Endometrial microvascular endothelial cells (primary cell): ENCODE measurements around the gene PLA2G4E. TPM values are rescaled to one million over a fixed set of nuclear protein-coding genes. Genes with fewer than 3 reads are reported as not detected.

Experiments
- in situ Hi-C: cut with HindIII; loops from 2 replicates; pipeline ENCODE4 v1.10.0; 2017; ENCODE audit warnings: low sequenced_read_pairs, low pct_unique_long_range_greater_than_20kb; ENCODE audit errors: inconsistent ontology term
- total RNA-seq: library from RNA; depleted of rRNA; stranded (reverse); fragments of >200 nt; gene quantifications from one replicate; pipeline ENCODE4 v1.2.3, GENCODE V29; 2015; ENCODE audit errors: inconsistent ontology term

Gene PLA2G4E
- total RNA-seq, 1 donor from 2014 or later, result not detected

DNA sequence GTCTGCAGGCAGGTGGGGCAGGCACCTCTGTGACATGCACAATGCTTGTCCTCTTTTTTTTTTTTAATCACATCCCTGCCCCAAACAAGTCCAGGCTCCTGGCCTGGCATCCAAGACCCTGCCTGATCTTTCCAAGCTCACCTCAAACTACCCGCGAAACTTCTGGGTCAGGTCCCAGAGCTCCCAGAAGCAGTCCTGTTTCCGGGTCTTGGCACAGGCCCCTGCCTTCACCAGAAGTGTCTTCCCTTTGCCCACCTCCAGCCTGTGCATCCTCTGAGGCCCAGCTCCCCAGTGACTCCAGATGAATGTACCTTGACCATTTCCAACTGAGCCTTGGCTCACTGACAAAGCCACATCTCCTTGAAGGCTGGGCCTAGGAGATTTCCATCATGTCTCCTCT is 23.0 kb downstream of the PLA2G4E start:
- in situ Hi-C loops, result no loop called here

DNA sequence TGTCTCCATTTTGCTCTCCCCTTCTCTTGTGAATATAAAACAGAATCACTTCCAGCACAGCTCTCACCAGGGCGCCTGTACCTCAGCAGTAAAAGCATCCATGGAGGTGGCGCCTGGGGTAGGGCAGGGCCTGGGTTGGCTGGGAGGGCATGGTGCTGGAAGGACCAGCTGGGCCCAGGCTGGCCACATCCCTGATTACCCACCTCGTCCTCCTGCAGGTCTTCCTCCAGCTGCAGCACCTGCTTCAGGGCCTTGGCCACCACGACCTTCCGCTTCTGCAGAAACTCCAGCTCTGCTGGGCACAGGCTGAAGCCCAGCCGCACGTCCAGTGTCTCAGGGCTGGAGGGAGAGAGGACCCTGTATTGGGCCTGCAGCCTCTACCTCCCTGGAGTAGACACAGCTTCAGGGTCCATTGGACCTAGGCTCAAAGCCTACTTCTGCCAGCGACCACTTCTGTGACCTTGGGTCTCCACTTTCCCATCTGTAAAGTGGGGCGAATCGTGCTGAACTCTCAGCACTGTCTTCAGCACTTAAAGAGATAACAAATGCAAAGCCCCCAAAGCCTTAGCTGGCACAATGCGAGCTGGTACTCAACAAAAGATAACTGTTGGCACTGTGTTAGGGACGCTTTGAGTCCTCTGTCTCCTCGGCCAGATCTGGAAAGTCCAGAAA is 23.8 kb downstream of the PLA2G4E start:
- in situ Hi-C loops, result no loop called here

DNA sequence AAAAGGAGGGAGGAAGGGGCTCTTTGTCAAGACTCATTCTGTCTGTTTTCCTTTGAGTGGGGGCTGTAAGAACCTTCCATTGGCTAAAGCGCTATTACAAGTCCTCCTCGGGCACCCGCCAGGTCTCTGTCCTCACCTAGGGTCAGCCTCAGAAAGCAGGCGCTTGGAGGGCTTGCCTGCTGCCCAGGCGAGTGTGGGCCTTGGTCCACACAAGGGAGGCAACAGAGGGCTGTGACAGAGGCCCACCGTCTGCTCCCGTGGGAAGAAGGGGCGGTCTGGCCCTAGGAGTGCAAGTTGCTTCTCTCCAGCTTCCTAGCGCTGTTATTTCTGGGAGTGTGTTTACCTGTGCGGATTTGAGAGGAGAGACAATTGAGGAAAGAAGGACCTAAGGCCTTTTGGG is 24.5 kb downstream of the PLA2G4E start:
- in situ Hi-C loops, result no loop called here

DNA sequence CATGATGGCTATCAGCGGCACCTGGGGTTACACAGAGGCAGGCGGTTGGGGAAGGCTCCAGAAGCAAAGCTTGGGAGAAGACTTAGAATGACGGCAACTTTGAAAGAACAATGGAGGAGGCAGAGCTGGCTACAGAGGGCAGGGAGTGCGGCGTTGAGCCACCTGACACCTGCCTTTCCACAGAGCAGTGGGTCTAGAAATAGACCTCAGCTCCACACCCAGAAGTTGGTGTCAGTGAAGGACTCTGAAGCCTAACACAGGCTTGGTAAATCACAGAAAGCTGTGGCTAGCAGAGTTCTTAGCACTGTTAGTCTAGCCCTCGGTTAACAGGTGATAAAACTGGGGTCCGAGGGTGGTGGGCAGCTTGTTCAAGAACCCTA is 25.4 kb downstream of the PLA2G4E start:
- in situ Hi-C loops, result no loop called here

DNA sequence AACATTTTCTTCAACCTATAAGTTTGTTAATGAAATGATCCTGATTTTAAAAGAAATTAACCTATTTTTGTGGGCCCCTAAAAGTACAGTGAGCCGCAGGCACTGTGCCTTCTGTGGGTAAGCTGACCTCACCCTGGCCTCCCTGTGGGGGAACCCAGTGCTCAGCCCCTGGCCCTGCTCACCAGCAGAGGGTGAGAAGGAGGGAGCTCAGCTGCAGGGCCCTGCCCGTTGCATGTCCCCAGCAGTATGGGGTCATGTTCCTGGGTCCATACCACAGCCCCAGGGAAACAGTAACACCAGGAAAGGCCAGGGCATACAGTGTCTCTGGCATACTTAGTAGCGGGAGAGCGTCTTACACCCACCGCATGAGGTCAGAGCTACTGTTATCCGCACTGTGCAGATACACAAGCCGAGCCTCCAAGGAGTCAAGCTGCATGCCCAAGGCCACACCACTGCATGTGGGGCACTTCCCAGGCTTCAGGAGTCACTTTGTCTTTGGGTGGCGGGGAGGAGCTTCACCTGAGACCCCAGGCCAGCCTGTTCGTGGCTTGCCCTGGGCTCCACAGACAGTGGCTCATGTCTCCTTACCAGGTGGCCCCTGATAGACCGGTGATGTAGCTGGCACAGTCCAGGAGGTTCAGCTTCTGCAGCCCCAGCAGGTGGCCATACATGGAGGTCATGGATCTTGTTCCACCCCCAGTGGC is 25.9 kb downstream of the PLA2G4E start:
- in situ Hi-C loops, result no loop called here

DNA sequence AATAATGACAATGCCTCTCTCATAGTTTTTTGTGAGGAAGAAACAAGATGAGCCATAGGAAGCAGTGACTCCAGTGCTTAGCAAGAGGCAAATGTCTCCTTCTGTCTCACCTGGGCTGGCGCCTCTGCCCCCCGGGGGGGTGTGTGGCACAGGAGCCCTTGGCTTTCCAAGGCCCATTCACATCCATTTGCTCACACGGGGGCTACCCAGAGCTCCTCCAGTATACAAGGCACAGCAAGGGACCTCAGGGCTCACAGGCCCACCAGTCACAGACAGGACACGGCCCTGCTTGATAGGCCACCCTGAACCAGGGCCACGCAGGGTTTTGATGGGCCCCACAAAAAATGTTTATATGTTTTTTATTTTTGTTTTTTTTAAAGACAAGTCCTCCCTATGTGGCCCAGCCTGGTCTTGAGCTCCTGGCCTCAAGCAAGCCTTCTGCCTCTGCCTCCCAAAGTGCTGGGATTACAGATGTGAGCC is 26.6 kb downstream of the PLA2G4E start:
- in situ Hi-C loops, result no loop called here

DNA sequence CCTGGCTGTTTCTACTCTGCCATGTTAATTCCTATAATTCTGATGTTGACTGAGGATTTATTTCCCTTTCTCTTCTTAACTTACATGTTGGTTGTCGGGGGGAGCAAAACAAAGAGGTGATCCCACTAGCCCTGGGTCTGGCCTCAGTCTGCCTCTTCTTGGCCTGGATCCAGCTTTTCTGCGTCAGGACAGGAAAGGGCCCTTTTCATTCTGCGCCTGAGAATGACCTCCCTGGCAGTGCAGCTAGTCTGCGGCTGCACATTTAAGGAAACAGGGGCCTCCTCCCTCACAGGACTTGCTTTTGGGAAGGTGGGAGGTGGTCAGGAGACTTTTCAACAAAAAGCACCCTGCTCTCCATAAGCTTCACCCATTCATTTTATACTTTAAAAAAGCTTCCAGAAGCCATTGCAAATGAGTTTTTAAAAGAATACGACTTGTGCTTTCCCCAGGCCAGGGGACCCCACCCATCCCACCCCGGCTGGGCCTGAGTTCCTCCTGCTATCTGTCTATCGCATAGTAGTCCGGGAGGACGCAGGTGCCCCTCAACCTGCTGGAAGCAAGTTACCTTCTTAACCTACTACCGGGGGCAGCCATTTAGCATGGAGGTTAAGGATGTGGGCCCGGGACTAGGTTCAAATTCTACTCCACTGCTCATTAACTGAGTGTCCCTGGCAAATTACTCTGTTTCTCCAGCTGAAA is 27.2 kb downstream of the PLA2G4E start:
- in situ Hi-C loops, result no loop called here

DNA sequence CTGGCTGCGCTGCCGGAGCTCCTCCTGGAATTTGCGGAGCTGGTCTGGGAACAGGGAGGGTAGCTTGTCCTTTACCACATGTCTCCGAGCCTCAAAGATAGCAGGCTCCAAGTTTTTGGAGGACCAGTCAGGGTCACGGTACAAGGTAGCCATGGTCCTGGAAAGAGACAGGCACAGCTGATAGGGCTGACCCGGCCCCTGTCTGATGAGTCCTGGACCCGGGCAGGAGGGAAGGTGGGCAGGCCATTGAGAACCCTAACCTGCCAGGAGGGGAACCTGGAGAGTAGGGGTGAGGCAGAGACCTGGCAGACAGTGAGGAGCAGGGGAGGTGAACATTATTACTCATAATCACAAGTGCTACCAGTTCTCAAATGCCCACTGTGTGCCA is 28.0 kb downstream of the PLA2G4E start:
- in situ Hi-C loops, result no loop called here

DNA sequence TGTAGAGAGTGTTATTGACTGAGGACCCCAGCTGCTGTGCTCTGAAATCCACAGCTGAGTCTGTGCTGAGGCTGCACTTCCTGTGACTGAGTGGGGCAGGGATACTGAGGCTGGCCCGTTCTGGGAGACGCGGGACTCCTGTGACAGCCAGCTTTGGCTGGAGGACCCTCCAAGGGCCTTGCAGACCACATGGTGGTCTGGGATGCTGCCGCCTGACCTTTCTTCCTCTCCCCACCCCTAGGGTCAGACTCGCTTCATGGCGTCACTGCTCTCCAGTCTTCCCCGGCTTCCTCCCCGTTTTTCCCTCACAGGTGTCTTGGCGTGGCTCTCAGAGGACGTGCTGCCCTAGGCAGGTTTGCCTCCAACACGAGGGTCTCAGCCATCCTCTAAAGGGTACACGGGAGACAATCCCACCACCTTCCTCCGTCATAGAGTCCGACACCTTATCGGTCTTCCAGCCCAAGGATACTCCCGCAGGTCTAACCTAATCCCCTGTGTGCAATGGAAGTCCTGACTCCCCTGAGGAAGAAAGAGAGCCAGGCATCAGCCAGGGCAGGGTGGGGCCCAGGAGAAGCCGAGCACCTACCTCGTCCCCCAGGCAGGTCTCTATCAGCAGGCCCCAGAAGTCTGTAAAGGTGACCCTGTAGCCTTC is 28.6 kb downstream of the PLA2G4E start:
- in situ Hi-C loops, result no loop called here

DNA sequence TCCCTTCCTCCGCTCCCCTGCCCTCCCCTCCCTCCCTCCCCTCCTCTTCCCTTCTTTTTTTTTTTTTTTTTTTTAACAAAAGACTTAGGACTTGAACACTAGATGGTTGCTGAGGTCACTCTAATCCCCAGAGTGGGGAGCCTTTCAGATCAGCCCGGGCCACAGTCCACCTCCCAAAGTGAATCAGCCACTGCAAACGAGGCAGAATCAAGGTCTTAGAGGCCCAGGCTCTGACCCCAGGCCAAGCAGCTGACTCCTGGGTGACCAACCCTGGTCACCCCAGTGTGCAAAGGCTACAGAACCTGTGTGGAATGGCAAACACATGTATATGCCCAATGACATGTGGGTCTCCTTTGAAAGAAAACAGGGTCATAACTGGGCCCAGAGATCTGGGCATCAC is 30.2 kb downstream of the PLA2G4E start:
- in situ Hi-C loops, result no loop called here

DNA sequence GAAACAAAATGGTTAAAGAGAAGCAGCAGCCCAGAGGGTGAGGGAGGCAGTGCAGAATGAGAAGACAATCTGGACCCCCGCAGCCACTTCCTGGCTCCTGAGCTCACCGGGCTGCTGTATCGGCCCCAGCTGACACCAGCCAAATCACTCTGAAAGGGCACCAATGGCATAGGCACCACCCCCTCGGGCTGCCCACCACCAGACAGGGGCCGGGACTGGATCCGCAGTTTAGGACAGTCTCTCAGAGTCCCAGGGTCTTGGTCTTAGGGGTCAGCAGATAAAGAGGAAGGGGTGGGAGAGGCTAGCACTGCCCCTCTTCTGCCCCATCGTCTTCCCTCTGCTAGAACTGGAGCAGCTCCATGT is 30.6 kb downstream of the PLA2G4E start:
- in situ Hi-C loops, result no loop called here

DNA sequence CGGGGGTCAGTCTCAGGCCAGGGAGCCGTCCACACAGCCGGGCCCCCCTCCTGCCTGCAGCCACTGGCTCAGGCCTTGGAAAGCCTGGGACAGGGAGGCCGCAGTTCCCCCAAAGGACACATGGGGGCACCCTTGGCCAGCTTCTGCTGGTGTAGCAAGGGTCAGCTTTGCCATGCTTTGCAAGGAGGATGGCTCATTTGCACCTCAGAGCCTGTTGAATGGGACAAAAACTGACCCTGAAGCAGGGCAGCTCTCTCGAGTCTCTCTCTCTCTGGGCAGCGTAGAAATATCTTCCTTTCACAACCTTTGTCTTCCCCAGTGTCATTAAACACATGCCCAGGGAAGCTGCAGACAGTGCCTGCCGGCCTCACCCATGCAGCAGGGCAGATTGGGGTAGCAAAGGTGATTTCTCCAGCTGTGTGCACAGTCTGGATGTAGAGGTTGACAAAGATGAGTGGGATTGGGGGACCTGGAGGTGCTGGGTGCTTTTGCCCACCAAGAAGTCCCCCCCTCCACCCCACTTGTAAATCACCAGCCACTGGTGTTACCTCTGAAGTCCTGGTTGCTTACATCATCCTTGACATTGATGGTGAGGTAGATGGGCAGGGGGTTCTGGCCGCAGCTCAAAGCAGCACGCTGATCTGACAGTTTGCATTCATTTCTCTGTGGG is 31.1 kb downstream of the PLA2G4E start:
- in situ Hi-C loops, result no loop called here

DNA sequence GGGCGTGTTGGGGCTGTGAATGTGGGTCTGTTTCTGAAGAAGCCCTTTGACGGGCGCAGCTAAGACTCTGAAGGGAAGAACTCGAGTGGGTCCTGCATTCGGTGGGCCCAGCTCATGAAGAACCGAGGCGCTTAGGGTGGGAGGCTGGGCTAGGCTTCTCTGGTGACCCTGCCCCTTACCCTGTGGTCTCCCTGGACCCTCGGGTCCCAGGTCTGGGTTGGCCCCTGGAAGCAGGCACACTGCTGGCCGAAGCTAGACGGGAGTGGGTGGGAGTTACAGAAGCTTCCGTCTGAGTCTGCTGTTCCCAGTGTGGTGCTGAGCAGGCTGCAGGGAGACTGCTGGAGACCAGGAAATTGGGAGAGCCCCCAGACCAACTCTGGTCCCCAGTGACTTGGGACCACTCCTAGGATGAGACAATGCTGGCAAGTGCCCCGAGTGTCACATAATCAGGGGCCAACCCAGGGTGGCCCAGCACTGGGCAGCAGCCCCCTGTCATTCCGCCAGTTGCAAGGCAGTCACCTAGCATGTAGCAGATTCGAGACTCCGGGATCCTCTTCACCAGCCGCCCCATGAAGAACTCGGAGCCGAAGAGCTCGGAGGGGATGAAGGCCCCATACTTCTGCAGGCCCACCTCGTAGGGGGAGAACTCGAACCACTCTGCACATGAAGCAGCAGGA is 31.8 kb downstream of the PLA2G4E start:
- in situ Hi-C loops, result no loop called here

DNA sequence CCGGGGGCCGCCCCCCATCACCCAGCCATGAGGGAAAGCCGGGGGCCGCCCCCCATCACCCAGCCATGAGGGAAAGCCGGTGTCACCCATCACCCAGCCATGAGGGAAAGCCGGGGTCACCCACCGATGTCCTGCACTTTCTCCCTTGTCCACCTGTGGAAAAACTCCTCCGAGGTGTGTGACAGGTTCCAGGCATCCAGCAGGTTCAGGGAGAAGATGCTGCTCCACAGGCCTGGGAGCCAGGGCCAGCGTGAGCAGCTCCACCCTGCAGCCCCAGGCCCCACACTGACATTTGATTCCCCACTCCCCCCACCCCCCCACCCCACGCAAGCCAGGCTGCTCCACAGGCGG is 32.9 kb downstream of the PLA2G4E start:
- in situ Hi-C loops, result no loop called here

DNA sequence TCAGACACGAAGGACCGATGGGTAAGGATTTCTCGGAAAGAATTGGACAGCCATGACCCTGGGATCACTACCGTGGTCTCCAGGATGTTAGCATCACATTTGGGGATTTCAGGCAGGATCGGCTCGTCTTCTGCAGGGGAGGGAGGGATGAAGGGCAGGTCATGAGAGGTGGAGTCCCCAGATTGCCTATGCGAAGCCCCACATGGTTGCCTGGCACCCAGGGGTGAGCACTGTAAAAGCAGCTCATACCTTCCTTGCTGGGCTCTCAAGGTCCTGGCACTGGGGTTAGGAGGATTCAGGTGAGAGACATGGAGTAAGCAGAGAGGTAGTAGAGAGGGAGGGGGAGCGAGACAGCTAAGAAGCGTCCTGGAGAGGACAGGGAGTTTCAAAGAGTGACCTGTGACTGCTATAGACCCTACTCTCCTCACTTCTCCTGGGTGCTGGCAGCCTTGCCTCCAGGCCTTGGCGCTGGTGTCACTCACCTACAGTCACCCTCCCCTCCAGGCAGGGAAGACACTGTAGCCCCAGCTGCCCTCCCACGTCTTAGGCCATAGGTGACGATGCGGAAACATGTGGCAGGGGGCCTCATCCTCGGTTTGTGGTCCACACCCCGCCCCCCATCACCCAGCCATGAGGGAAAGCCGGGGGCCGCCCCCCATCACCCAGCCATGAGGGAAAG is 33.5 kb downstream of the PLA2G4E start:
- in situ Hi-C loops, result no loop called here

DNA sequence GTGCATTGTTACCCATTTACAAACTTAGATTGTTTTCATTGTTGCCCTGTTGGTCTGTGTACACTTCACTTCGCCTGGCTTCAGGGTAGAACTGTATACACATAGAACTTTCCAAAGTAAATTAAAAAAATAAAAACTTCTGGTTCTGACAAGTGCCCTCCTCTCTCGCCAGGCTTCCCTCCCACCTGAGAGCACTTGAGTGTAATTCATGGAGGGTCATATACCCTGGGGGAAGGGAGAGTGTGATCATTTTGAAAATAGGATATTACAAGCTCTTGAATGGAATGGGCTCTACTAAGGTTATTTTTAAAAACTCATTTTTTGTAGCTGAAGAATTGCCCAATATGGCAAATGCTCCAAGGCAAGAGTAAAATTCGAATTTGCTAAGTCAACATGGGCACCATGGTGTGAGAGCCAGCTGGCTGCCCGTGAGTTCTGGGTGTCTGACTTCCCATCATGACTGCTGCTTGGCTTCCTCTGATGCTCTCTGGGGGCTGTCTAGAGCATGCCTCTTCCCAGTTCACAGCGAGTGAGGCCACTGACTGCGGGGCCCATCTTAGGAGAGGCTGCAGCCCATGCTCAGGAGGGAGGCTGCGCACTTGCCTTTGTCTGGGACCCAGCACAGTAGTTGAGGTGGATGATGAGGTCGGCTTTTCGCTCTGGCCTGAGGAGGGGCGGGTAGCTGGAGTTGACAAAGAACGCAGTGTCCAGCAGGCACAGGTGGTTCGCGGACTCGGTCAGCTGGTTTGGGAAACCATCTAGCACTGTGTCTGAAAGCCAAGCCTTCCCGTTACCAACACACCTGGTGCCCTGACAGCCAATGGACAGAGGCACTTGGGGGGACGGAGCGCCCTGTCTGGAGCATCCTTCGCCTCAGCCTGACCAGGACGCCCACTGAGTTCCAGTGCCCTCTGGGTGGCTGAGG is 35.3 kb downstream of the PLA2G4E start:
- in situ Hi-C loops, result no loop called here

DNA sequence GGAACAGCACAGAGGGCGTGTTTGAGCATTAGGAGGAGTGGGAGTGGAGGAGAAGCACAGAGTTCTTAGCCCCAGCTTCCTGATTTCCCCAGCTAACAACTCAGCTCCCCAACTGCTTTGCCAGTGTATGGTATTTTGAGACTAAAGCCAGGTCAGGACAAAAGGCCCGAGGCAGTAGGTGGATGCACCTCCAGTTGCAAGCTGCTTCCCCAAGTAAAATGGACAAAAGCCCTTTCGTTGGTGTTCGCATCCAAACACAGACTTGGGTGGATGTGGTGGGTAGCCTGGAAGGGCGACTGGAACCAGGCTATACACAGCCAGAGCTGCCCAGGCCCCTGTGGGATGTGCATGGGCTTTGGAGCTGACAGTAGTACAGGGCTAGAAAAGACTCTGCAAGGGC is 36.2 kb downstream of the PLA2G4E start:
- in situ Hi-C loops, result no loop called here
